PFSK-1 (cell line): ENCODE results near the gene COG1.

Experiments
- FOXP2 ChIP-seq: optimal IDR thresholded peaks from 2 replicates; pipeline ENCODE3; 2011; ENCODE audit warnings: borderline replicate concordance, control low read depth, inconsistent platforms; ENCODE audit not compliant: insufficient read depth; ENCODE audit errors: extremely low read length, extremely low read depth
- POLR2AphosphoS5 ChIP-seq: IDR thresholded peaks from 2 replicates; pipeline ENCODE4 v1.6.1; 2012; ENCODE audit warnings: low read depth, mild to moderate bottlenecking, control low read depth, low read length, moderate library complexity
- REST ChIP-seq, 2 experiments: IDR thresholded peaks; 2 replicates each; pipeline versions ENCODE4 v1.6.1 to v1.8.0; 2011 to 2012; ENCODE audit warnings: low read depth in 2 of 2, low read length in 2 of 2, control low read depth in 1 of 2, inconsistent platforms in 1 of 2, mild to moderate bottlenecking in 1 of 2, moderate library complexity in 1 of 2; ENCODE audit not compliant: insufficient read depth in 1 of 2
- SIN3A ChIP-seq: IDR thresholded peaks from 2 replicates; pipeline ENCODE4 v1.6.1; 2012; ENCODE audit warnings: mild to moderate bottlenecking, low read length, moderate library complexity, borderline replicate concordance; ENCODE audit not compliant: insufficient read depth
- TAF1 ChIP-seq: IDR thresholded peaks from 2 replicates; pipeline ENCODE4 v1.6.1; 2012; ENCODE audit warnings: low read length, control low read depth, borderline replicate concordance; ENCODE audit not compliant: insufficient read depth

Gene COG1

GRCh38 chr17:73201215-73202069 is 8.6 kb downstream of the COG1 start:
- TF ChIP-seq POLR2AphosphoS5 (no peak), TAF1 (no peak), SIN3A (no peak), REST (IDR thresholded peaks at IDR 0.05; ENCODE audit: insufficient read depth in 1 of 2, low read depth in 2 of 2, low read length in 2 of 2) (no peak), FOXP2 (no peak)

GRCh38 chr17:73203135-73203787 is 10.4 kb downstream of the COG1 start:
- TF ChIP-seq POLR2AphosphoS5 (no peak), REST (IDR thresholded peaks at IDR 0.05; ENCODE audit: insufficient read depth in 1 of 2, low read depth in 2 of 2, low read length in 2 of 2) (no peak), TAF1 (no peak), SIN3A (no peak), FOXP2 (no peak)

- TF ChIP-seq SIN3A: no peak
- no peak for TF ChIP-seq POLR2AphosphoS5
- TF ChIP-seq FOXP2: no peak
- no peak for TF ChIP-seq REST (IDR thresholded peaks at IDR 0.05; ENCODE audit: insufficient read depth in 1 of 2, low read depth in 2 of 2, low read length in 2 of 2)
- no peak for TF ChIP-seq TAF1
These were observed 11.1 kb downstream of the COG1 start for GRCh38 chr17:73203788-73204479.

- TF ChIP-seq TAF1 (no peak), SIN3A (no peak), FOXP2 (no peak), POLR2AphosphoS5 (no peak), REST (IDR thresholded peaks at IDR 0.05; ENCODE audit: insufficient read depth in 1 of 2, low read depth in 2 of 2, low read length in 2 of 2) (no peak)
These were observed 12.7 kb downstream of the COG1 start for GRCh38 chr17:73205459-73205961.
